AG09309 (cell line): Measurements from ENCODE around the gene SOCS4.

Experiments used
- DNase-seq: peaks from one replicate; pipeline ENCODE4 v3.0.0-alpha.2; 2010; ENCODE audit warnings: low read depth
- H3K4me3 ChIP-seq: 2 replicates; pipeline ENCODE4 v1.5.1; 2011; ENCODE audit warnings: mild to moderate bottlenecking, low read depth, low read length, moderate library complexity; ENCODE audit not compliant: control insufficient read depth
- TF ChIP-seq, protein P1 (sequence below): IDR thresholded peaks from 2 replicates; pipeline ENCODE4 v1.5.1; 2011; ENCODE audit warnings: mild to moderate bottlenecking, low read depth, low read length, inconsistent platforms; ENCODE audit not compliant: insufficient read depth, control insufficient read depth; ENCODE audit errors: missing control alignments

SOCS4 gene

DNA sequence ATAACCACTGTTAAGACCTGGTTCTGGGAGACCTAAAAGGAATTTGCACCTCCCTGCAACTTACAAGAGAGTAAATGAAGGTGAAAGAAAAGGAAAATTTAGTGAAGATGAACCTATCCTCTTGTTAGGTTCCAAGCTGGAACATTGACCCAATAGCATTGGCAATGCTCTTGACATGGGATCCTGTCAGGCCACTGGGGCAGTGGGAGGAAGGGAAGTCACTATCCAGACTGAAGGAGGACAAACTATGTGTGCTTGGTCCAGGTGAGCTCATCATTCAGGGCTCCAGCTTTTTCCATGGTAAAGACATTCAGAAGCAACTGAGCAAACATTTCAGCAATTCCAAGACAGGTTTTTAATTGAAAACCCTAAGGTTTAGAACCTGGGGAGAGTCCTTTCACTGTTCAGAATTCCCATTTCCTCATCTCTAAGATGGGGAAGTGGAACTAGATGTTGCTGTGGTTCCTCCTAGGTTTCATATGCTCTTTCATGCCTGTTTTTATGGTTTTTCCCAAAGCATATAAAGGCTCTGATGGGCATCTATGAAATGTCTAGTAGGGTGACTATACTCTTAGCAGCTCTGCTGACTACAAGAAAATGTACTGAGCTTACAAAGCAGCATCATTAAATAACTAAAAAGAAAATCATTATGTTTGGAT is 57.5 kb downstream of the SOCS4 start:
- TF ChIP-seq, protein P1, sequence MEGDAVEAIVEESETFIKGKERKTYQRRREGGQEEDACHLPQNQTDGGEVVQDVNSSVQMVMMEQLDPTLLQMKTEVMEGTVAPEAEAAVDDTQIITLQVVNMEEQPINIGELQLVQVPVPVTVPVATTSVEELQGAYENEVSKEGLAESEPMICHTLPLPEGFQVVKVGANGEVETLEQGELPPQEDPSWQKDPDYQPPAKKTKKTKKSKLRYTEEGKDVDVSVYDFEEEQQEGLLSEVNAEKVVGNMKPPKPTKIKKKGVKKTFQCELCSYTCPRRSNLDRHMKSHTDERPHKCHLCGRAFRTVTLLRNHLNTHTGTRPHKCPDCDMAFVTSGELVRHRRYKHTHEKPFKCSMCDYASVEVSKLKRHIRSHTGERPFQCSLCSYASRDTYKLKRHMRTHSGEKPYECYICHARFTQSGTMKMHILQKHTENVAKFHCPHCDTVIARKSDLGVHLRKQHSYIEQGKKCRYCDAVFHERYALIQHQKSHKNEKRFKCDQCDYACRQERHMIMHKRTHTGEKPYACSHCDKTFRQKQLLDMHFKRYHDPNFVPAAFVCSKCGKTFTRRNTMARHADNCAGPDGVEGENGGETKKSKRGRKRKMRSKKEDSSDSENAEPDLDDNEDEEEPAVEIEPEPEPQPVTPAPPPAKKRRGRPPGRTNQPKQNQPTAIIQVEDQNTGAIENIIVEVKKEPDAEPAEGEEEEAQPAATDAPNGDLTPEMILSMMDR = no peak
- DNase-seq = no peak
- H3K4me3 ChIP-seq = no peak overlapping the region

DNA sequence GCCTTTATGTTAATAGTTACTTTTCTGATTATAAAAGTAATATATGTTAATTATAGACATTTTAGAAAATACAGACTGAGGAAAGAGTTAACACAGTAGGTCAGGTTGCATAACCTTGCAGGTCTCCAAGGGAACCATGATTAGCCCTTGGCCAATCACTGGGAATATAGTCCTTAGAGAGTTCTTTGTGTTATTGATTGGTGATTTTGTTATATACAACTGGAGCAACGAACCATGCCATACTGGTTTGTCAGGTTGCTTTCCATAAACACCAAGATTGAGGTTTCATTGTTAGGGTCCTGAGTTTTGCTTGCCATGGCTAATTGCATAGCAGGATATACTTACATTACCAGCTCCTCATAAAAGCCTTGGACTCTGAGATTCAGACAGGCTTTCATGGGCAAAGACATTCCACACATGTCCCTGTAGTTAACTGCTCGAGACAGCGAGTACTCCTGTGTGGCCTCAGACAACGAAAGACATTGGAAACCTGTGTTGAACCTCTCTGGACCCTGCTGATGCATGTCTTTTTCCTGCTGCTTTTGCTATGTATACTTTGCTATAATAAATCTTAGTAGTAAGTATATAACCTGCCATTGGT is 58.1 kb downstream of the SOCS4 start:
- TF ChIP-seq, protein P1 = no peak
- no peak overlapping the region for H3K4me3 ChIP-seq
- DNase-seq = no peak

DNA sequence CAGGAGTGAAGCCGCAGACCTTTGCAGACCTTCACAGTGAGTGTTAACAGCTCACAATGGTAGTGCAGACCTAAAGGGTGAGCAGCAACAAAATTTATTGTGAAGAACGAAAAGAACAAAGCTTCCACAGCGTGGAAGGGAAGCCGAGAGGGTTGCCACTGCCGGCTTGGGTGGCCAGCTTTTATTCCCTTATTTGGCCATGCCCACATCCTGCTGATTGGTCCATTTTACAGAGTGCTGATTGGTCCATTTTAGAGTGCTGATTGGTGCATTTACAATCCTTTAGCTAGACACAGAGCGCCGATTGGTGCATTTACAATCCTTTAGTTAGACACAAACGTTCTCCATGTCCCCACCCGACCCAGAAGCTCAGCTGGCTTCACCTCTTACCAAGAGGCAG is 59.9 kb downstream of the SOCS4 start:
- no peak overlapping the region for H3K4me3 ChIP-seq
- TF ChIP-seq, protein P1 = no peak
- no peak for DNase-seq

DNA sequence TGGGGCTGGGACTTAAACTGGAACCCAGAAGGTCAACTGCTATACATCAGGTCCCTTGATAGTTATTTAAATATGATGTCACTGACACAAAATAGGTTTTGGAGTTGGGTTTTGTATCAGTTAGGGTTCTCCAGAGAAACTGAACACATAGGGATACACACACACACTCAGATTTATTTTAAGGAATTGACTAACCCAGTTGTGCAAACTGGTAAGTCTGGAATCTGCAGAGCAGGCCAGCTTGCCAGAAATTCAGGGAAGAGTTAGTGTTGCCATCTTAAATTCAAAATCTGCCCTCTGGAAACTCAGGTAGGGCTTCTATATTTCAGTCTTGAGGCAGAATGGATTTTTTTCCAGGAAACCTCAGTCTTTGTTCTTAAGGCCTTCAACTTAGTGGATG is 61.3 kb downstream of the SOCS4 start:
- H3K4me3 ChIP-seq = no peak overlapping the region
- no peak for DNase-seq
- TF ChIP-seq, protein P1 = no peak

DNA sequence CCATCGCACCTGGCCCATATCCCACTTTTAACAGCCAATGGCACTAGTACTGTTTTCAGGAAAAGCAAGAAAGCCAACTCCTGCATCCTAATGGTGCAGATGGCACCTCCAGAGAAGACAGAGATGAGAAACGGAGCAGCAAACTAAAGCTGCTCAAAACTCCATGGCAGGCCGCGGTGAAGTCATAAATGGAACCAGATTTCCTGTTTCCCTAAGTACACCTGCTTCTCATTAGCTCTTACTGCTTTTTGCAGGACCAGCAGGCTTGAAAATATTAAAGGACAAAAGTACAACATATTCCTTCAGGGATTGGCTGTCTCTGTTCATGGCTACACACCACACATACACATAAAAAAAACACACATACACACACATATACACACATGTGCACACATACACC is 65.3 kb downstream of the SOCS4 start:
- no peak overlapping the region for H3K4me3 ChIP-seq
- DNase-seq = peak; percentile 50
- TF ChIP-seq, protein P1 = no peak

DNA sequence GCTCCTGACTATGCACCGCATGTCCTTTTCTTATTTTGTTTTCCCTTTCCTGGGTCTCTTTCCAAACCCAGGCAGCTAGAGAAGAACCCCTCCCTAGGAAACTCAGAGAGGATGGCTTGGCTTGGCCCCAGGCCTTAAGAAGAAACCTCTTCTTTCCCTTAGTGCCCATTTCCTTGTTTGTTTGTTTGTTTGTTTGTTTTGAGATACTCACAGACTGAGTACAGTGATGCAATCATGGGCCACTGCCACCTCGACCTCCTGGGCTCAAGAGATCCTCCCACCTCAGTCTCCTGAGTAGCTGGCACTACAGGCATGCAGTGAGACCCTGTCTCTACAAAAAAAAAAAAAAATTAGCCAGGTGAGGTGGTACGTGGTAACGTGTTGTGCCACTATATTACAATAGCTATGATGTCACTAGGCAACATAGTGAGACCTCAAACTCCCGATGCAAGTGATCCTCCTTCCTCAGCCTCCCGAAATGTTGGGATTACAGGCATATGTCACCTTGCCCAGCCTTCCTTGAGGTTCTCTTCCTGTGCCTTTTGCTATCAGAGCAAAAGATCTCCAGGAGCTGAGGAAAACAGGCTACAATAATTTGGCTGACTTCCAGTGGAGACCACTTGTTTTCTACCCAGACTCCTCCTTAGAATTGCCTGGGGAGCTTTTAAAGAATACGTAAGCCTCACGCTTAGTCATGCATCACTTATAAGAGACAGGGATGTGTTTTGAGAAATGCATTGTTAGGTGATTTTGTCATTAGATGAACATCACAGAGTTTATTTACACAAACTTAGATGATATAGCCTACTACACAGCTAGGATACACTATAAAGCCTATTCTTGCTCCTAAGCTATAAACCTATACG is 67.5 kb downstream of the SOCS4 start:
- no peak for DNase-seq
- no peak overlapping the region for H3K4me3 ChIP-seq

More for the DNA sequence above, 67.5 kb downstream of the SOCS4 start:
- TF ChIP-seq, protein P1 = no peak
